ENCODE results near the gene SPHK1.

Gene SPHK1

DNA sequence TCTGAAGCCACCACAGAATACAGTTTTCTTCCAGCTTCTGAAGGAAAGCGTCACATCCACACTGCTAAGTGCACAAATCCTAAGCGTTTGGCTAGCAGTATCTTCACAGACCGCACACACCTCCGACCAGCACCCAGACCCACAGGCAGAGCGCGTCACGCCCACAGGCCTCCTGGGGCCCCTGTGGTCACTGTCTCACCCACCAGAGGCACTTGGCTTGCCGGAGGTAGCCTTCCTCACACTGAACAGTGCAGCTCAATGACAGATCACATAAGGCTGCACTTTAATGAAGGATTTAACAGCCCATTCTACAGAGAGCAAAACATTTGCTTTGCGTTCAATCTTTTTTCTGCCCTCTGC lies 21.2 kb downstream of the SPHK1 start:
- H3K14ac ChIP-seq (ENCODE audit: low read length), result no peak overlapping the region
- no peak overlapping the region for H3K4ac ChIP-seq (ENCODE audit: low read depth, low read length)
- no peak overlapping the region for H2BK5ac ChIP-seq (ENCODE audit: low read depth, low read length, poor library complexity)
- H4K8ac ChIP-seq (ENCODE audit: low read depth, low read length), result no peak overlapping the region
- no peaks in the 10 kb centered on the region for H3K79me2 ChIP-seq (ENCODE audit: control insufficient read depth, insufficient read depth, low read length, poor library complexity)
- no peaks in the 10 kb centered on the region for H3K4me1 ChIP-seq (ENCODE audit: control insufficient read depth in 1 of 2, insufficient read depth in 2 of 2, low read length in 2 of 2)
- no peak overlapping the region for H3K23ac ChIP-seq (ENCODE audit: low read length)
- H3K9ac ChIP-seq (ENCODE audit: low read length), result no peak overlapping the region
- no peak overlapping the region for H4K12ac ChIP-seq (ENCODE audit: low read depth, low read length)
- no peak overlapping the region for H3K4me3 ChIP-seq (ENCODE audit: low read depth, low read length)
- H4K91ac ChIP-seq (ENCODE audit: low read depth, low read length), result no peak overlapping the region
- no peak overlapping the region for H2AK5ac ChIP-seq (ENCODE audit: low read length)
- peaks cover 25 to 29% of the 10 kb centered on the region in 2 experiments for H3K36me3 ChIP-seq (ENCODE audit: control insufficient read depth in 1 of 2, insufficient read depth in 2 of 2, low read length in 2 of 2)
- H3K79me1 ChIP-seq (ENCODE audit: low read length), result no peaks in the 10 kb centered on the region
- no peak overlapping the region for H2BK120ac ChIP-seq (ENCODE audit: insufficient read depth, low read length, poor library complexity)
- DNase-seq, result no peak
- no peak overlapping the region for H2AFZ ChIP-seq (ENCODE audit: insufficient read depth, low read length, poor library complexity)
- WGBS (ENCODE audit: extremely low coverage, insufficient coverage, insufficient read length), result no CpG with 5 or more reads among the region's 9 CpGs
- no peaks in the 10 kb centered on the region for H3K27me3 ChIP-seq (ENCODE audit: insufficient read depth, low read length)
- H3K9me3 ChIP-seq (ENCODE audit: insufficient read depth, low read depth, low read length), result no peaks in the 10 kb centered on the region
- H3K18ac ChIP-seq (ENCODE audit: low read length), result no peak overlapping the region
- no peak overlapping the region for H3K4me2 ChIP-seq (ENCODE audit: low read length)
- no peak overlapping the region for H2BK12ac ChIP-seq (ENCODE audit: low read length)
- no peak overlapping the region for H3K27ac ChIP-seq (ENCODE audit: low read depth, low read length)

DNA sequence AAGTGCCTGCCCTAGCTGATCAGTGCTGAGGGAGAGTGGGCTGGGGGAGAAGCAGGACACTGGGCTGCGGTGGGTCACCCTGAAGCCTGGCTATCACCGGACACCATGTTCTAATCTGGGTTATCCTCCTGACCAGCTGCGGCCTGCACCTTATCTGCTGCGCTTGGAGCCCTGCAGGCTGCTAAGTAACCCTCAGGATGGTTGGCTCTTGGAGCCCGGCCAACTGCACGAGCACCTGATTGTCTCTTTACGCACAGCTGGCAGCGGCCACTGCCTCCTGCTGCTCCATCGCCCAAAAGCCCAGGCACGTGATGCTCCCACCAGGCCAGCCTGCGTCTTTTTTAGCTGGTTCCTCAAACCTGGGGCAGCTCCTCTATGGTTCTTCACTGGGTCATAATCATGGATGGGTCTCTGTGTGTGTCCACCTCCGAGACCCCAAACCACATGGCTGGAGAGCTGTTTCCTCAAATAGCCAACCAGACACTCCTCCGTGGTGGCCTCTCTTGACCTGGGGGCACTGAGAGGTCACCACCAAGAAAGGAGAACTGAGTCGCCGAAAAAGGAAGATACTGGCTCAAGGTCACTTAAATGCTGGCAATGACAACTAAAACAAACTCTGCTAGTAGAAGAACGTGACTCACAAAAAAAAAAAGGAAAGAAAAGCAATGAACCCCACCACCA lies 21.7 kb downstream of the SPHK1 start:
- Histone ChIP-seq H3K27ac (ENCODE audit: low read depth, low read length) (no peak overlapping the region), H2BK12ac (ENCODE audit: low read length) (no peak overlapping the region), H3K79me1 (ENCODE audit: low read length) (no peaks in the 10 kb centered on the region), H2AFZ (ENCODE audit: insufficient read depth, low read length, poor library complexity) (no peak overlapping the region), H4K91ac (ENCODE audit: low read depth, low read length) (no peak overlapping the region), H4K12ac (ENCODE audit: low read depth, low read length) (no peak overlapping the region), H3K4me1 (ENCODE audit: control insufficient read depth in 1 of 2, insufficient read depth in 2 of 2, low read length in 2 of 2) (no peaks in the 10 kb centered on the region), H4K8ac (ENCODE audit: low read depth, low read length) (no peak overlapping the region), H2BK120ac (ENCODE audit: insufficient read depth, low read length, poor library complexity) (no peak overlapping the region), H3K79me2 (ENCODE audit: control insufficient read depth, insufficient read depth, low read length, poor library complexity) (no peaks in the 10 kb centered on the region), H3K36me3 (ENCODE audit: control insufficient read depth in 1 of 2, insufficient read depth in 2 of 2, low read length in 2 of 2) (peaks cover 20 to 24% of the 10 kb centered on the region in 2 experiments), H3K14ac (ENCODE audit: low read length) (no peak overlapping the region), H3K4ac (ENCODE audit: low read depth, low read length) (no peak overlapping the region), H3K9me3 (ENCODE audit: insufficient read depth, low read depth, low read length) (no peaks in the 10 kb centered on the region), H3K4me2 (ENCODE audit: low read length) (no peak overlapping the region), H3K27me3 (ENCODE audit: insufficient read depth, low read length) (no peaks in the 10 kb centered on the region), H3K9ac (ENCODE audit: low read length) (no peak overlapping the region), H2AK5ac (ENCODE audit: low read length) (no peak overlapping the region), H3K18ac (ENCODE audit: low read length) (no peak overlapping the region), H3K4me3 (ENCODE audit: low read depth, low read length) (no peak overlapping the region), H3K23ac (ENCODE audit: low read length) (no peak overlapping the region), H2BK5ac (ENCODE audit: low read depth, low read length, poor library complexity) (no peak overlapping the region)
- WGBS (ENCODE audit: extremely low coverage, insufficient coverage, insufficient read length), result no CpG with 5 or more reads among the region's 16 CpGs
- no peak for DNase-seq

DNA sequence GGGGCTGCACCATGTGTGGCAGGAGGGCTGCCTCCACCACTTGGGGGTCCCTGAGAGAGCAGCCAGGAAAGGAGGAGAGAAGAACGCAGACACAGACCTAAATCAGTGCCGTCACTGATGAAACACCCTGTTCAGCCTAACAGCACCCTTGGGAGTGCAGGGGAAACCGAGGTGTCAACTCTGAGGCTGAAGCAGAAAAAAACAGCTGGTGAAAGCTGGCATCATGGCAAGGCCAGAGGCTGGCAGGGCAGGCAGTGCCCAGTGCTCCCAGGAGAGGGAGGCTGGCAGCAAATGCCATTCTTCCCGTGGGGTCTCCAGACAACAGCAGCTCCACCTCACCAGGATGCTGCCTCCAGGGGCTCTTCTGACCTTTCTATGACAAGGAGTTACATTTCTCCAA lies 23.1 kb downstream of the SPHK1 start:
- no peak overlapping the region for H2BK12ac ChIP-seq (ENCODE audit: low read length)
- no peak overlapping the region for H3K14ac ChIP-seq (ENCODE audit: low read length)
- H3K4me3 ChIP-seq (ENCODE audit: low read depth, low read length), result no peak overlapping the region
- no peak overlapping the region for H3K4me2 ChIP-seq (ENCODE audit: low read length)
- H2BK5ac ChIP-seq (ENCODE audit: low read depth, low read length, poor library complexity), result no peak overlapping the region
- no peak overlapping the region for H3K27ac ChIP-seq (ENCODE audit: low read depth, low read length)
- no peak overlapping the region for H3K9ac ChIP-seq (ENCODE audit: low read length)
- H3K36me3 ChIP-seq (ENCODE audit: control insufficient read depth in 1 of 2, insufficient read depth in 2 of 2, low read length in 2 of 2), result peaks cover 11 to 14% of the 10 kb centered on the region in 2 experiments
- no peak overlapping the region for H3K23ac ChIP-seq (ENCODE audit: low read length)
- no peak overlapping the region for H4K12ac ChIP-seq (ENCODE audit: low read depth, low read length)
- H3K18ac ChIP-seq (ENCODE audit: low read length), result no peak overlapping the region
- H4K8ac ChIP-seq (ENCODE audit: low read depth, low read length), result no peak overlapping the region
- H3K4me1 ChIP-seq (ENCODE audit: control insufficient read depth in 1 of 2, insufficient read depth in 2 of 2, low read length in 2 of 2), result no peaks in the 10 kb centered on the region
- no peaks in the 10 kb centered on the region for H3K79me1 ChIP-seq (ENCODE audit: low read length)
- DNase-seq, result no peak
- no peak overlapping the region for H2BK120ac ChIP-seq (ENCODE audit: insufficient read depth, low read length, poor library complexity)
- H3K79me2 ChIP-seq (ENCODE audit: control insufficient read depth, insufficient read depth, low read length, poor library complexity), result no peaks in the 10 kb centered on the region
- H4K91ac ChIP-seq (ENCODE audit: low read depth, low read length), result no peak overlapping the region
- no peaks in the 10 kb centered on the region for H3K27me3 ChIP-seq (ENCODE audit: insufficient read depth, low read length)
- H2AK5ac ChIP-seq (ENCODE audit: low read length), result no peak overlapping the region
- H2AFZ ChIP-seq (ENCODE audit: insufficient read depth, low read length, poor library complexity), result no peak overlapping the region
- no CpG with 5 or more reads among the region's 4 CpGs for WGBS (ENCODE audit: extremely low coverage, insufficient coverage, insufficient read length)
- no peaks in the 10 kb centered on the region for H3K9me3 ChIP-seq (ENCODE audit: insufficient read depth, low read depth, low read length)
- no peak overlapping the region for H3K4ac ChIP-seq (ENCODE audit: low read depth, low read length)

DNA sequence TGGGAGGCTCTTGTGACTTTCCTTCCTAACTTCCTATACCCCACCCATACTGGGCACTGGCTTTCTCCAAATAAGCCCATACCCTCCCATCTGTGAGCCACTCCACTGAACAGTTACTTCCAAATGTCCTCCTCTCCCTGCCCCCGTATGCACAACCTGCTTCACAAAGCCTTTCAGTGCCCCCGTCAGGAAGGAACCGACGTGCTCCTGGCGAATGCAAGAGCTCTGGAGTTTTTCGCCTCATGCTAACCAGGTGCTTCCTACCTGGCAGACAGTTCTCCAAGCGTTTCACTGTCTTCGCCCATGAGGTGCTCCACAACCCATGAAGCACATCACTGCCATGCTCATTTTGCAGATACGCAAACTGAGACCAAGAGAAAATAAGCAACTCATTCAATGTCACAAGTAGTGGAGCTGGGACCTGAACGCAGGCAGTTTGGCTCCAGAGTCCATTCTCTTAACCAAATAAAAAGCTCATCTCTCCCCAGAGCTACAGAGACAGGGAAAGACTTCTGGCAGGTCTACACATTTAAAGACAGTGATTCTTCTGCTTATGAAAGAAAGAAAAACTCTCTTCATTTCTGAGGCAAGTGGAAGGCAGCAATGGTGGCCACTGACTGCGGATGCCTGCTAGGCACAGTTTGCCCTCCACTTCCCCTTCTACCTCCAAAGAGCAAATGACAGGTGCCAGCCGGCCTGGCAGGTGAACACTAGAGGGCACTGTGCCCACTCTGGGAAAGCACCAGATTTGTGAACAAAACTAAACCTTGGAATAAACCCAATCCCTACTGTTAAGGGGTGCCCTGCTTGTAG lies 23.8 kb downstream of the SPHK1 start:
- no peak overlapping the region for H3K27ac ChIP-seq (ENCODE audit: low read depth, low read length)
- DNase-seq, result peak; percentile 35 to 74
- H4K12ac ChIP-seq (ENCODE audit: low read depth, low read length), result no peak overlapping the region
- no peak overlapping the region for H2BK5ac ChIP-seq (ENCODE audit: low read depth, low read length, poor library complexity)
- H3K4me3 ChIP-seq (ENCODE audit: low read depth, low read length), result no peak overlapping the region
- H3K79me2 ChIP-seq (ENCODE audit: control insufficient read depth, insufficient read depth, low read length, poor library complexity), result no peaks in the 10 kb centered on the region
- H3K4me1 ChIP-seq (ENCODE audit: control insufficient read depth in 1 of 2, insufficient read depth in 2 of 2, low read length in 2 of 2), result no peaks in the 10 kb centered on the region
- H2BK120ac ChIP-seq (ENCODE audit: insufficient read depth, low read length, poor library complexity), result no peak overlapping the region
- H2BK12ac ChIP-seq (ENCODE audit: low read length), result no peak overlapping the region
- no peak overlapping the region for H3K14ac ChIP-seq (ENCODE audit: low read length)
- no peak overlapping the region for H3K18ac ChIP-seq (ENCODE audit: low read length)
- H3K23ac ChIP-seq (ENCODE audit: low read length), result no peak overlapping the region
- H4K91ac ChIP-seq (ENCODE audit: low read depth, low read length), result no peak overlapping the region
- no peaks in the 10 kb centered on the region for H3K27me3 ChIP-seq (ENCODE audit: insufficient read depth, low read length)
- H3K9me3 ChIP-seq (ENCODE audit: insufficient read depth, low read depth, low read length), result no peaks in the 10 kb centered on the region
- H2AFZ ChIP-seq (ENCODE audit: insufficient read depth, low read length, poor library complexity), result no peak overlapping the region
- no peak overlapping the region for H3K4ac ChIP-seq (ENCODE audit: low read depth, low read length)
- H3K79me1 ChIP-seq (ENCODE audit: low read length), result no peaks in the 10 kb centered on the region
- H2AK5ac ChIP-seq (ENCODE audit: low read length), result no peak overlapping the region
- H4K8ac ChIP-seq (ENCODE audit: low read depth, low read length), result no peak overlapping the region
- no peak overlapping the region for H3K9ac ChIP-seq (ENCODE audit: low read length)
- peaks cover 7 to 10% of the 10 kb centered on the region in 2 experiments for H3K36me3 ChIP-seq (ENCODE audit: control insufficient read depth in 1 of 2, insufficient read depth in 2 of 2, low read length in 2 of 2)
- H3K4me2 ChIP-seq (ENCODE audit: low read length), result no peak overlapping the region
- no CpG with 5 or more reads among the region's 12 CpGs for WGBS (ENCODE audit: extremely low coverage, insufficient coverage, insufficient read length)

Data from trophoblast cell (in vitro differentiated cells and primary cell).